ENCODE results near the gene RASGRP3. TPM values are rescaled to one million over a fixed set of nuclear protein-coding genes. Genes with fewer than 3 reads are reported as not detected.

The RASGRP3 gene
- total RNA-seq, 4 donors from 2014 or later = 2.4 to 15.8 (median 4.3) TPM

DNA sequence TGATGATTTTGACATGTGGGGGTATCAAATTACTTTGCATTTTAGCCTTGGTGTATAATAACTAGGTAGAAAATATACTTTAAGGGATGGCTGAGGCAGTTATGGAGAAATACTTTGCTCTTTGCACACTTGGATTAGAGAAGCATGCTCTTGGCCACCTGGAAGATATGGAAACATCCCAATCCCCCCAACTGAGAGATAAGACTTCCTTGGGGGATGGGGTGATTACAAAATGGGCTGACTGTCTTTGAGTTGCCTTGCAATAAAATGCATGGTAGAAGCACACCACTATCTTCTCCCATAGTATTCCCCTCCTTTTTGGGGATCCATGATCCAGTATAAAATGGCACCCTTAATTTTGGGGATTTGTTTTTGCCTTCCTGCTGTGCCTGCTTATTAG, 137.7 kb downstream of the RASGRP3 start:
- DNase-seq (ENCODE audit: low spot score in 2 of 2) = no peak
- no peak overlapping the region for H3K4me3 ChIP-seq (ENCODE audit: low read depth, poor library complexity, severe bottlenecking)
- TF ChIP-seq POLR2A (IDR thresholded peaks at IDR 0.05) (no peak), CTCF (IDR thresholded peaks at IDR 0.05) (no peak)
- intact Hi-C loops (cut with DNase I; ENCODE audit: low total_unique reads) = no loop called here

Other genes with a start within 250 kb of the RASGRP3 start
- 10 to 100 TPM; 21.2 to 50.5 (median 26.3) TPM for gene FAM98A, start 122.7 kb downstream of the RASGRP3 start, total RNA-seq

Measured in lower leg skin (tissue), 4 donors.